GM12874 (cell line): Measurements from ENCODE around the gene TESPA1.

Experiments used
- TF ChIP-seq, protein P1 (sequence below): IDR thresholded peaks from 2 replicates; pipeline ENCODE4 v1.5.1; 2011; ENCODE audit warnings: low read depth, mild to moderate bottlenecking, control low read depth, low read length, moderate library complexity; ENCODE audit not compliant: insufficient read depth

Gene TESPA1

DNA sequence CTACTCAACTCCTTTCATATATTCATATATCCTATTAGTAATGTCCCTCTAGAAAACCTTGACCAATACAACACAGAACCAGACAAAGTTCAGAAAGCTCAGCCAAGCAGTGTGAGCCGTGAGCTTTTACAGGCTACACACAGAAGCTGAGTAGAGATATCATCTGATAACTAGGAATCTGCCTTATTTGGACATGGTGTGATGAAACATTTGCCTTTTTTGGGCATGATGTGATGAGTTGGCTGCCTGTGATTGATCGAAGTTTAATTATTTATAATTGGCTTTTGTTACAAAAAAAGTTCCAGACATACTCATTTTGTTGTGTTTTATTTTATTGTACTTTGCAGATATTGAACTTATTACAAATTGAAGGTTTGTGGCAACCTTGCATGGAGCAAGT, 46.6 kb downstream of the TESPA1 start:
- TF ChIP-seq, protein P1, sequence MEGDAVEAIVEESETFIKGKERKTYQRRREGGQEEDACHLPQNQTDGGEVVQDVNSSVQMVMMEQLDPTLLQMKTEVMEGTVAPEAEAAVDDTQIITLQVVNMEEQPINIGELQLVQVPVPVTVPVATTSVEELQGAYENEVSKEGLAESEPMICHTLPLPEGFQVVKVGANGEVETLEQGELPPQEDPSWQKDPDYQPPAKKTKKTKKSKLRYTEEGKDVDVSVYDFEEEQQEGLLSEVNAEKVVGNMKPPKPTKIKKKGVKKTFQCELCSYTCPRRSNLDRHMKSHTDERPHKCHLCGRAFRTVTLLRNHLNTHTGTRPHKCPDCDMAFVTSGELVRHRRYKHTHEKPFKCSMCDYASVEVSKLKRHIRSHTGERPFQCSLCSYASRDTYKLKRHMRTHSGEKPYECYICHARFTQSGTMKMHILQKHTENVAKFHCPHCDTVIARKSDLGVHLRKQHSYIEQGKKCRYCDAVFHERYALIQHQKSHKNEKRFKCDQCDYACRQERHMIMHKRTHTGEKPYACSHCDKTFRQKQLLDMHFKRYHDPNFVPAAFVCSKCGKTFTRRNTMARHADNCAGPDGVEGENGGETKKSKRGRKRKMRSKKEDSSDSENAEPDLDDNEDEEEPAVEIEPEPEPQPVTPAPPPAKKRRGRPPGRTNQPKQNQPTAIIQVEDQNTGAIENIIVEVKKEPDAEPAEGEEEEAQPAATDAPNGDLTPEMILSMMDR = no peak

DNA sequence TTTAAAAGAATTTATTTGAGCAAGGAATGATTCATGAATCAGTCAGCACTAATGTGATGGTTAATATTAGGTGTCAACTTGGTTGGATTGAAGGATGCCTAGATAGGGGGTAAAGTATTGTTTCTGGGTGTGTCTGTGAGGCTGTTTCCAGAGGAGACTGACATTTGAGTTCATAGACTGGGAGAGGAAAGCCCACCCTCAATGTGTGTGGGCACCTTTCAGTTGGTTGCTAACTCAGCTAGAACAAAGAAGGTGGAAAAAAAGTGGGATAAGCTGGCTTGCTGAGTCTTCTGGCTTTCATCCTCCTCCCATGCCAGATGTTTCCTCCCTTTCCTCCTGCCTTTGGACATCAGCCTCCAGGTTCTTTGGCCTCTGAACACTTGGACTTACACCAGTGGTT, 47.2 kb downstream of the TESPA1 start:
- TF ChIP-seq, protein P1 = no peak

DNA sequence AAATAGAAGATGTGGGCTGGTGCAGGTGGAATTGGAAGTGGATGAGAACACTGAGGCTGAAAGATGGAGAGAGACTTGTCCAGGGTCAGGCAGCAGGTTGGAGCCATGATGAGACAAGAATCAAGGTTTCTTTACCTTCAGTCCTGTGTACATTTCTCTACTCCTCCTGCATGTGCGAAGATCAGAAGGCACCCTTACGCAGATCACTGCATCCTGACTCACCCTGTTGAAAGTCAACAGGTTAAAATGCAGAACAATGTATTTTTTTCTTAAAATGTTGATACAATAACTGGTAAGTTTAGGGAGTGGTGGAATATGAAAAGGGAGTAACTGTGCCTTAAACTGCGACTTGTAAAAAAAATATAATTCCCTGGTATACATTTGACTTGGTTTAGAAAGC, 47.8 kb downstream of the TESPA1 start:
- TF ChIP-seq, protein P1 = no peak

DNA sequence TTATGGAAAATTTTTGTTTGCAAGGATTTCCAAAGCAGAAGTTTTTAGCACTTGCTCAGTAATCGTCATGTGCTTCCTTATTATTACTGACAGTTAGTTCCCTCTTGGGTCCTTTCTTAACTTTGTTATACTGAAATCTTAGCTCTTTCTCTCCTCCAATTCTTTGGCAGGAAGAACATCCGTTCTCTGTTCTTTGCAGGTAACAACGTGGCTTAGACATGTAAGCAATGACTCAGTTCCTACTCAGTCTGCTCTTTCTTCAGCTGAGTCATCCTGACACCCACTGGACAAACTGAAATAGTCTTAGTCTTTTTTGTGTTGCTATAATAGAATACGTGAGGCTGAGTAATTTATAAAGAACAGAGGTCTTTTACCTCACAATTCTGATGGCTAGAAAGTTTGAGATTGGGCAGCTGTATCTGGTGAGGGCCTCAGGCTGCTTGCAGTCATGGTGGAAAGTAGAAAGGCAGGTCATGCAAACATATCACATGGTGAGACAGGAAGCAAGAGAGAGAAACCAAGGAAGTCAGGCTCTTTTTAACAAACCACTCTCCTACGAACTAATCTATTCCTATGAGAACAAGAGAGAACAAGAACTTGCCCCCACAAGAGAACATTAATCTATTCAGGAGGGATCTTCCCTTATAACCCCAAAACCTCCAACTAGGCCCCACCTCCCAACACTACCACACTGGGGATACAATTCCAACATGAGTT, 49.2 kb downstream of the TESPA1 start:
- TF ChIP-seq, protein P1 = no peak

DNA sequence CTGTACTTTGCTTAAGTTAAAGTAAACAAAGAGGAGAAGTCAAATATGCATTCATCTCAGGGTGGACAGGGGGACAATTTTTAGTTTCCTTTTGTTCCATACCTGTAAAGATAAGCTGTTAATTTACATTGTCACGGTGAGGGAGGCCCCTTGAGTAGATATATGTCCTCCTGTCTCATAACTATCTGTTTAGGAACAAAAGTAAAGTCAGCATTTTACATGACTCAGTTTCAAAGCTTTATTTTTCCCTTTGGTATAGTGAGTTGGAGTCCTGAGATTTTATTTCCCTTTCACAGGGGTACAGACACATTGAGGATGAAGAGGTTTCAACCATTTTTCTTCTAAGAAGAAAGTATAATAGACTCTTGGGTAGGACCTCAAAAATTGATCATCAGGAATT, 50.1 kb downstream of the TESPA1 start:
- TF ChIP-seq, protein P1 = no peak

DNA sequence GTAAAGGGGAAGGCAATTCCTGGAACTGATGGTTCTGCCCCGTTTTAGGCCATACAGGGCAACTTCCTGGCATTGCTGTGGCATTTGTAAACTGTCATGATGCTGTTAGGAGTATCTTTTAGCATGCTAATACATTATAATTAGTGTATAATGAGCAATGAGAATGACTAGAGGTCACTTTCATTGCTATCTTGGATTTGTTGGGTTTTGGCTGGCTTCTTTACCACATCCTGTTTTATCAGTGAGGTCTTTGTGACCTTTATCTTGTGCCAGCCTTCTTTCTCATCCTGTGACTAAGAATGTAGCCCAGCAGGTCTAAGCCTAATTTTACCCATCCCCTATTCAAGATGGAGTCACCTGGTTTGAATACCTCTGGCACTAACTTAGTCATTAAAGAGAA, 51.2 kb downstream of the TESPA1 start:
- TF ChIP-seq, protein P1 = no peak

DNA sequence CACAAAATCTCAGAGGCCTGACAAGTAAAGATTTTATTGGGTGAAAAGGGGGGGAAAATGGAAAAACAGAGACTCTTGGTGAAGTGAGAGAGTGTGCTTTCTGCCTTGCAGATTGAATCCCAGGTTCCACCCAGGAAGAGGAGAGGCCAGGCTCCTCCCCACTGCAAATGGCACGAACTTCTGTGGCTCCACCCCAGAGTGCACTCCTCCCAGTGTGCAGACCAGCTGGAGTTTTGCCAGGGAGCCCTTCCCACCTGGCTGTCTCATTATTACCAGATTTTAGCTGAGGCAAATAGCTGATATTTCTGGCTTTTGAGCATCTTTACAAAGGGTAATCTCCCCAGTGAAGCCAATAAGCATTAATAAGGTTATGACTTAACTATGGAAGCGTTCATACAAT, 51.9 kb downstream of the TESPA1 start:
- TF ChIP-seq, protein P1 = no peak

DNA sequence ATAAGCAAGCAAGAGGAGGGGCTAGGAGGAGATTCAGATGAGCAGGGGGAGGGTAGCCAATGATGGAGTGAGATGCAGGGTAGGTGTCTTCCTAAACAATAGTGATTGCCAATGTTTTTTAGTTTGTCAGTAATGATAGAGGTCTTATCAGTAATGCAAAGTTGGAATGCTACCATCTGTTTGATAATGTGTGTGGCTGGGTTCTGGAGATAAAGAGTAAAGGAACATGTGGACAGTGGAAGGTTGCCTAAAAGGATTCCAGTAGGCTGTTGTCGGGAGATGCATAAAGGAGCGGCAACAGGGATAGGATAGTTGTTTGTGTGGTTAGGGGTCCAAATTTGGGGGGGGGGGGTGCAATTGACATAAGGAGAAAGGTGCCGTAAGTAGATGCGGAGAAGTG, 52.5 kb downstream of the TESPA1 start:
- TF ChIP-seq, protein P1 = no peak
